Neural cell (in vitro differentiated cells): ENCODE results near the gene RPL19. TPM values are rescaled to one million over a fixed set of nuclear protein-coding genes. Genes with fewer than 3 reads are reported as not detected.

ENCODE experiments used
- H2AFZ ChIP-seq: fragments of 200-600, 300-800 bp; sonication (generic), shearing (Covaris generic); 2 replicates; pipeline ENCODE4 v1.6.0; 2014; ENCODE audit warnings: low read depth, mild to moderate bottlenecking, antibody characterized with exemption, low read length, moderate library complexity
- H3F3A ChIP-seq: fragments of 200-600 bp; shearing (Covaris generic); 2 replicates; pipeline ENCODE4 v1.6.1; 2016; ENCODE audit warnings: mild to moderate bottlenecking, moderate library complexity, mixed read lengths, antibody characterized with exemption, low read length; ENCODE audit not compliant: insufficient read depth, poor library complexity, severe bottlenecking
- H3K27ac ChIP-seq: fragments of 200-600, 300-800 bp; sonication (generic), shearing (Covaris generic); 2 replicates; pipeline ENCODE4 v1.5.1; 2014; ENCODE audit warnings: mild to moderate bottlenecking, low read length, moderate library complexity
- H3K27me3 ChIP-seq: fragments of 300-800, 200-600 bp; sonication (generic), shearing (Covaris generic); 2 replicates; pipeline ENCODE4 v1.6.0; 2014; ENCODE audit warnings: mild to moderate bottlenecking, low read depth, low read length, moderate library complexity; ENCODE audit not compliant: insufficient read depth
- H3K36me3 ChIP-seq: fragments of 300-800, 200-600 bp; sonication (generic), shearing (Covaris generic); 2 replicates; pipeline ENCODE4 v1.5.1; 2014; ENCODE audit warnings: mild to moderate bottlenecking, antibody characterized with exemption, low read length, moderate library complexity; ENCODE audit not compliant: insufficient read depth
- H3K4me2 ChIP-seq: fragments of 300-800, 200-600 bp; sonication (generic), shearing (Covaris generic); 2 replicates; pipeline ENCODE4 v1.6.0; 2014; ENCODE audit warnings: mild to moderate bottlenecking, low read length
- H3K4me3 ChIP-seq: fragments of 300-800, 200-600 bp; sonication (generic), shearing (Covaris generic); 2 replicates; pipeline ENCODE4 v1.5.1; 2014; ENCODE audit warnings: mild to moderate bottlenecking, low read length, moderate library complexity
- H3K79me2 ChIP-seq: fragments of 200-600 bp; shearing (Covaris generic); replicated peaks from 2 replicates; pipeline ENCODE4 v1.6.0; 2014; ENCODE audit warnings: mild to moderate bottlenecking, low read length, moderate library complexity; ENCODE audit not compliant: insufficient read depth
- H3K9ac ChIP-seq: fragments of 300-800, 200-600 bp; sonication (generic), shearing (Covaris generic); 2 replicates; pipeline ENCODE4 v1.6.1; 2016; ENCODE audit warnings: mild to moderate bottlenecking, low read length, mixed read lengths
- H3K9me2 ChIP-seq: fragments of 200-600 bp; shearing (Covaris generic); 2 replicates; pipeline ENCODE4 v1.6.1; 2016; ENCODE audit warnings: mild to moderate bottlenecking, low read length, mixed read lengths; ENCODE audit not compliant: insufficient read depth
- H3K9me3 ChIP-seq: fragments of 200-600, 300-800 bp; sonication (generic), shearing (Covaris generic); 2 replicates; pipeline ENCODE4 v1.6.1; 2016; ENCODE audit warnings: mild to moderate bottlenecking, mixed run types, low read length, moderate library complexity, mixed read lengths
- H4K20me1 ChIP-seq: fragments of 200-600 bp; shearing (Covaris generic); 2 replicates; pipeline ENCODE4 v1.6.1; 2016; ENCODE audit warnings: mild to moderate bottlenecking, mixed run types; ENCODE audit not compliant: insufficient read depth
- CTCF ChIP-seq: fragments of 450-650 bp; IDR thresholded peaks from 2 replicates; pipeline ENCODE4 v1.5.1; 2014; ENCODE audit warnings: antibody characterized with exemption, mild to moderate bottlenecking, moderate library complexity; ENCODE audit not compliant: poor library complexity, severe bottlenecking
- EP300 ChIP-seq: fragments of 450-650 bp; conservative IDR thresholded peaks from 2 replicates; pipeline ENCODE4 v1.6.1; 2014; ENCODE audit warnings: antibody characterized with exemption, mild to moderate bottlenecking, moderate library complexity; ENCODE audit not compliant: poor library complexity, severe bottlenecking
- EZH2 ChIP-seq: fragments of 200-600, 300-800 bp; shearing (Covaris generic), sonication (generic); IDR thresholded peaks from 2 replicates; pipeline ENCODE4 v1.6.1; 2014; ENCODE audit warnings: antibody characterized with exemption, low read length, borderline replicate concordance, mild to moderate bottlenecking; ENCODE audit not compliant: insufficient read depth, poor library complexity, severe bottlenecking
- MXI1 ChIP-seq: fragments of 450-650 bp; conservative IDR thresholded peaks from 2 replicates; pipeline ENCODE4 v1.6.1; 2014; ENCODE audit warnings: antibody characterized with exemption, mild to moderate bottlenecking; ENCODE audit not compliant: poor library complexity, severe bottlenecking
- POLR2AphosphoS5 ChIP-seq: IDR thresholded peaks from 2 replicates; pipeline ENCODE4 v1.6.1; 2012
- RAD21 ChIP-seq: fragments of 450-650 bp; conservative IDR thresholded peaks from 2 replicates; pipeline ENCODE4 v1.6.1; 2014; ENCODE audit warnings: antibody characterized with exemption, mild to moderate bottlenecking, moderate library complexity
- REST ChIP-seq: IDR thresholded peaks from 2 replicates; pipeline ENCODE4 v1.6.1; 2012; ENCODE audit warnings: borderline replicate concordance
- SMC3 ChIP-seq: fragments of 450-650 bp; conservative IDR thresholded peaks from 2 replicates; pipeline ENCODE4 v1.6.1; 2014; ENCODE audit warnings: antibody characterized with exemption, mild to moderate bottlenecking, moderate library complexity; ENCODE audit not compliant: poor library complexity
- TAF1 ChIP-seq: IDR thresholded peaks from 2 replicates; pipeline ENCODE4 v1.6.1; 2012; ENCODE audit warnings: low read depth
- polyA plus RNA-seq: library from polyadenylated mRNA; depleted of rRNA; stranded (reverse); fragments of >200 nt; gene quantifications from 2 replicates; pipeline ENCODE4 v1.2.3, GENCODE V29; 2014

Gene RPL19
- polyA plus RNA-seq, 1 donor from 2014 or later = 1,623 TPM

GRCh38 chr17:39198186-39198566, 1.9 kb upstream of the RPL19 start:
- Histone ChIP-seq H3K27ac (peak overlapping the region; percentile 97), H3K27me3 (no peaks in the 10 kb centered on the region), H3K4me3 (peak overlapping the region; percentile 98), H3K36me3 (no peaks in the 10 kb centered on the region), H3F3A (no peaks in the 10 kb centered on the region), H3K79me2 (peaks cover 45% of the 10 kb centered on the region), H2AFZ (peak overlapping the region; percentile 18), H3K9me2 (no peaks in the 10 kb centered on the region), H4K20me1 (peaks cover 6% of the 10 kb centered on the region), H3K4me2 (peak overlapping the region; percentile 60), H3K9ac (peak overlapping the region; percentile 98), H3K9me3 (no peaks in the 10 kb centered on the region)
- no peak for TF ChIP-seq RAD21
- no peak for TF ChIP-seq EZH2
- no peak for TF ChIP-seq CTCF
- no peak for TF ChIP-seq REST
- no peak for TF ChIP-seq POLR2AphosphoS5
- TF ChIP-seq SMC3 = no peak
- no peak for TF ChIP-seq EP300
- no peak for TF ChIP-seq TAF1
- no peak for TF ChIP-seq MXI1

- Histone ChIP-seq H3K4me2 (peak overlapping the region; percentile 42), H4K20me1 (no peaks in the 10 kb centered on the region), H3K9me2 (no peaks in the 10 kb centered on the region), H3K4me3 (peak overlapping the region; percentile 85), H3K9ac (peak overlapping the region; percentile 92), H2AFZ (peak overlapping the region; percentile 60), H3K36me3 (no peaks in the 10 kb centered on the region), H3K27me3 (no peaks in the 10 kb centered on the region), H3K9me3 (no peaks in the 10 kb centered on the region), H3K27ac (peak overlapping the region; percentile 86), H3K79me2 (peaks cover 42% of the 10 kb centered on the region), H3F3A (no peaks in the 10 kb centered on the region)
- TF ChIP-seq POLR2AphosphoS5 (peak; percentile 79), TAF1 (no peak)
Observed at GRCh38 chr17:39199820-39200069, 338 bp upstream of the RPL19 start.

GRCh38 chr17:39200957-39201510, 951 bp downstream of the RPL19 start:
- Histone ChIP-seq H3K36me3 (no peaks in the 10 kb centered on the region), H3K9ac (peak overlapping the region; percentile 92), H3K27ac (peak overlapping the region; percentile 86), H3K4me2 (peak overlapping the region; percentile 66), H3F3A (no peaks in the 10 kb centered on the region), H3K9me2 (no peaks in the 10 kb centered on the region), H3K4me3 (peak overlapping the region; percentile 85), H2AFZ (no peak overlapping the region), H3K9me3 (no peaks in the 10 kb centered on the region), H4K20me1 (no peaks in the 10 kb centered on the region), H3K27me3 (no peaks in the 10 kb centered on the region), H3K79me2 (peaks cover 29% of the 10 kb centered on the region)
- TF ChIP-seq POLR2AphosphoS5 = no peak
- TF ChIP-seq RAD21 = no peak
- TF ChIP-seq SMC3 = no peak
